Neuron (in vitro differentiated cells): ENCODE results near the gene TNNC1.

Experiments
- H2AFZ ChIP-seq: one replicate; pipeline ENCODE4 v1.6.1; 2013; ENCODE audit warnings: low read depth, mild to moderate bottlenecking, inconsistent platforms, low read length, moderate library complexity
- H3K27me3 ChIP-seq: one replicate; pipeline ENCODE4 v1.6.1; 2013; ENCODE audit warnings: low read length; ENCODE audit not compliant: insufficient read depth
- H3K36me3 ChIP-seq: one replicate; pipeline ENCODE4 v1.6.1; 2013; ENCODE audit warnings: low read length; ENCODE audit not compliant: insufficient read depth
- H3K4me1 ChIP-seq: one replicate; pipeline ENCODE4 v1.6.1; 2013; ENCODE audit warnings: low read length; ENCODE audit not compliant: insufficient read depth
- H3K4me3 ChIP-seq: 2 replicates; pipeline ENCODE4 v1.5.1; 2013; ENCODE audit warnings: mild to moderate bottlenecking, low read length, moderate library complexity
- H3K9me3 ChIP-seq: one replicate; pipeline ENCODE4 v1.6.1; 2013; ENCODE audit warnings: low read length

The TNNC1 gene

DNA sequence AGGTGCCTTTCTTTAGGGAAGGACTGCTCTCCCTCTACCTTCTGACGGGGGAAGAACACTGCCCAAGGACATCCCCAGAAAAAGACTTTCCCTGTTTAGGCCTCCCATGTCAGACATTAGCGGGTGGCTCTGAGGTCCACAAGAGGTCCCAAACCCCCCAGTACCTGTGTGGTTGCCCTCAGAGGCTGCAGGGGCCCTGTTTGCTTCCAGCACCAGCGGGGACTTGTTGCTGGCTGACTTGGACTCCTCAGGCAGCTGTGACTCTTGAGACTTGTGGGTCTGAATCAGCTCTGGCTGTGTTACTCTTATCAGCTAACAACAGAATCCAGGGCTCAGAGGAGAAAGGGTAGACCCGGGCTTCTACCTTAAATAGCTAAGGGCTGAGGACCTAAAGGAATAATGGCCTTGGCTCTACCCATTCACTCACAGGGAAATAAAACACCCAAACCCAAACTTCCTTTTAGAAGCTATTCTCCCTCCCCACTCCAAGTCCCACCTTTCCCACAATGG lies 48.2 kb downstream of the TNNC1 start:
- Histone ChIP-seq H3K9me3 (no peaks in the 10 kb centered on the region), H3K27me3 (no peaks in the 10 kb centered on the region), H2AFZ (no peak overlapping the region), H3K36me3 (peaks cover 78% of the 10 kb centered on the region), H3K4me1 (peaks cover 10% of the 10 kb centered on the region), H3K4me3 (no peak overlapping the region)

DNA sequence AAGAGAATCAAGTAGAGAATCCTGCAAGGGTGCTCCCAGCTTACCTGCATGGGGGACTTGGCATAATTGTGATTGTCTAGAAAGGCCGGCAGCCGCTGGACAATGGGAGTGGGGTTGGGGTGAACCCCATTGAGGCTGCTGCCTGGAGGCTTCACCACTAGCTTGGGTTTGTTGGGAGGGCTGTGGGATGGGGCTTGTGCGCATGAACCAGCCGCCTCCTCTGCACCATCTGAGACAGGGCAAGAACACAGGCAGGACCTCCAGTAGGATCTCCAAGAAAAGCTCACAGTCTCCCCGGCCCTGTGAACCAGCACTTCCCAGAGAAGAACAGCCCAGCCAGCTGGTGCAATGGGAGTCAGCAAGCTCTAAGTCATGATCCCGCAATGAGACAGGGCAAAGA lies 48.8 kb downstream of the TNNC1 start:
- H2AFZ ChIP-seq = no peak overlapping the region
- peaks cover 83% of the 10 kb centered on the region for H3K36me3 ChIP-seq
- no peaks in the 10 kb centered on the region for H3K9me3 ChIP-seq
- no peaks in the 10 kb centered on the region for H3K27me3 ChIP-seq
- H3K4me3 ChIP-seq = no peak overlapping the region
- peaks cover 10% of the 10 kb centered on the region for H3K4me1 ChIP-seq

DNA sequence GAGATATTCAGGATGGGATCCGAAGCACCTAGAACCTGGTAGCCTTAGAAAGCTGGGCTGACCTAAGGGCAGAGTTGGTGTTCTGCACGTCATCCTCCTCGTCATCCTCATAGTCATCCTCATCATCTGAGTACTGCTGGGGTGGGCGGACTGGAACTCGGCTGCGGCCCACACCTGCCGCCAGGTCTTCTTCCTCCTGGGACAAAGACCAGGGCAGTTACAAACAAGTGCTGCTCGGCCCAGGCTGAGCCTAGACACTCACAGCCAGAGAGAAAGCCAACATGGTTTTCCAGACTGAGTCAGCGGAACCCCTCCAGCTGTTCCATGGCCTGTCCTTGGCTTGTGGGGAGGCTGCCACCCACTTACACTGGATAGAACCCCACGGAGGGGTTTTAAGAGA lies 49.5 kb downstream of the TNNC1 start:
- no peaks in the 10 kb centered on the region for H3K9me3 ChIP-seq
- no peak overlapping the region for H3K4me3 ChIP-seq
- H3K27me3 ChIP-seq = no peaks in the 10 kb centered on the region
- H3K4me1 ChIP-seq = peaks cover 10% of the 10 kb centered on the region
- H2AFZ ChIP-seq = no peak overlapping the region
- peaks cover 83% of the 10 kb centered on the region for H3K36me3 ChIP-seq

DNA sequence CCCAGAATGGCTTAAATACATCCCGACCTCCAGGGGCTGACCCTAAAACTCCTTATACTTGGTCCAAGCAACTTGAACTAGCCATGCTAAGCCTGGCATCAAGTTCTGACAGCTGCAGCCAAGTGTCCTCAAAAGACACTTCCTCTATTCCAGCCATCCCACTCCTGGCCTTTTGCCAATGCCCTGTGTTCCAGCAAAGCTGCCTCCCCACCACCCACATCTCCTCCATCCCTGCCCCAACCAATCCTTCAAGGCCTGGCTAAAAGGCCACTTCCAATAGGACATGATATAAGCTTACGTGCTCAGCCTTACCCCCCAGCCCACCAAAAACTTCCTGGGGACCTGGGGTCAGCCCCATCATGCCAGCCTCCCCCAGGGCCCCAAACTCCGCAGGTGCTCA lies 49.9 kb downstream of the TNNC1 start:
- no peak overlapping the region for H2AFZ ChIP-seq
- no peak overlapping the region for H3K4me3 ChIP-seq
- peaks cover 83% of the 10 kb centered on the region for H3K36me3 ChIP-seq
- H3K9me3 ChIP-seq = no peaks in the 10 kb centered on the region
- H3K4me1 ChIP-seq = peaks cover 7% of the 10 kb centered on the region
- no peaks in the 10 kb centered on the region for H3K27me3 ChIP-seq

DNA sequence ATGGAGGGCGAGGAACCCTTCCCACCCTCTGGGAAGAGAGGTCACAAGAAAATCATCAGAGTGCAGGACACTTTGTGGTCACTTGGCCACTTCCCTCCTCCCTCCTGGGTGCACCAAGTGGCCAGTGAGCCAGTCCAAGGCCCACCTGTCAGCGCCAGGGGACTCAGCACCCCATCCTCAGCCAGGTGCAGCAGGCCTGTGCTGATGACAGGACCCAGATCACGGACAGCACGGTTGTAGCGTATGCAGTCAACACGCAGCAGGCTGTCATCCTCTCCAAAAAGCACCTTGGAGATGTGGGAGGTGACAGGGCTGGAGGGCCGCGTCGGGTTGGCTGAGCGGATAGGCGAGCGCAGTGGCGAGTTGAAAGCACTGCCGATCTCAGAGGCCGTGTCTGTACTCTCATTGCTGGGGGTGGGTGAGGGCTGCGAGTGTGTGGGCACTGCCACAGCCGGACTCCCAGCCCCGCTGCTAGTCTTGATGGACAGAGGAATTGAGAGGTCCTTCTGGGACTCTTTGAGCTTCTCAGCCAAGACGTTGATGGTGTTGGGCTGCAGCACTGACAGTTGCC lies 50.5 kb downstream of the TNNC1 start:
- Histone ChIP-seq H3K36me3 (peaks cover 78% of the 10 kb centered on the region), H2AFZ (no peak overlapping the region), H3K9me3 (no peaks in the 10 kb centered on the region)

DNA sequence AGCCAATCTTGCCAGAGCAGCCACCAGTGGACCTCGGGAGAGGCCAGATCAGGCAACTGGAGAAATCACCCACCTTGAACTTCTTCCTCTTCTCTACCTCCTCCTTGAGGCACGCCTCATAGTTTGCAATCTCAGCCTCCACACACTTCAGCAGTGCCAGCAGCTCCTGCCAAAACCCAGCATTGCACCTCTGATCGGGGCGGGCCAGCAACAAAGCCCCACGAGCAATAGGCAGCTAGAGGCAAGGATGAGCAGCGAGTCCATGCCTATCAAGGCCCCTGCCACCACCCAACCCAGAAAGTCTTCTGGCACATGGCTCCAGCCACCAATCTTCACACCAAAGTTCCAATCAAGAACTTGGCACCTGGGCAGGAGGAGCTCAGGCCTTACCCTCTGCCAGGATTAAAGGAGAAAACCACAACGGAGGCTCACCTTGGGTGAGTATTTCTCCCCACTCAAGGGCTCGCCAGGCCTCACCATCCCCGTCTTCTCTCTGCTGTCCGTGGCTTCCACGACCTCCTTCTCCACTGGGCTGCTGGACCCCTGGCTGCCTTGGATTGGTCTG lies 51.1 kb downstream of the TNNC1 start:
- no peaks in the 10 kb centered on the region for H3K4me1 ChIP-seq
- no peaks in the 10 kb centered on the region for H3K27me3 ChIP-seq
- H3K4me3 ChIP-seq = no peak overlapping the region
- no peak overlapping the region for H2AFZ ChIP-seq
- H3K36me3 ChIP-seq = peaks cover 72% of the 10 kb centered on the region
- no peaks in the 10 kb centered on the region for H3K9me3 ChIP-seq

More for the DNA sequence above, 50.5 kb downstream of the TNNC1 start:
- Histone ChIP-seq H3K4me3 (no peak overlapping the region), H3K27me3 (no peaks in the 10 kb centered on the region), H3K4me1 (peaks cover under 1% of the 10 kb centered on the region)

DNA sequence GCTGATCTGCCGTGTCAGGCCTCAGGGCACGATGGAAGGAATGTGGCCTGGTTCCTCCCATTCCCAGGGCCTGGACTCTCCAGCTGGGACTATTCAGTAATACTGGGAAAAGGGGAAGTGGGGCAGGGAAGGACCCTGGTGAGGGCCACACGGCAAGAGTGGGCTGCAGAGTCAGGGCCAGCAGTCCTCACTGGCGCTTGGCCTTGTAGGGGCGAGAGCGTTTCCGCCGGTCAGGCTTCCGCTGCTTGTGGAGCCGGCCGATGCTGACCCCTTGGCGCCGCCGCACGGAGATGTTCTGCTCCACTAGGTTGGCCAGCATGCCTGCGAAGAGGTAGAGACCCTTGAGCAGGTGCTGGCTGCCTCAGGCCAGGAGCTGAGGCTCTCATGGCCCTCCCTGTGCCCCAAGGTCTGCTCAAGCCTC lies 51.7 kb downstream of the TNNC1 start:
- peaks cover 66% of the 10 kb centered on the region for H3K36me3 ChIP-seq
- no peaks in the 10 kb centered on the region for H3K27me3 ChIP-seq
- H3K4me1 ChIP-seq = no peaks in the 10 kb centered on the region
- no peaks in the 10 kb centered on the region for H3K9me3 ChIP-seq
- H3K4me3 ChIP-seq = no peak overlapping the region
- no peak overlapping the region for H2AFZ ChIP-seq

DNA sequence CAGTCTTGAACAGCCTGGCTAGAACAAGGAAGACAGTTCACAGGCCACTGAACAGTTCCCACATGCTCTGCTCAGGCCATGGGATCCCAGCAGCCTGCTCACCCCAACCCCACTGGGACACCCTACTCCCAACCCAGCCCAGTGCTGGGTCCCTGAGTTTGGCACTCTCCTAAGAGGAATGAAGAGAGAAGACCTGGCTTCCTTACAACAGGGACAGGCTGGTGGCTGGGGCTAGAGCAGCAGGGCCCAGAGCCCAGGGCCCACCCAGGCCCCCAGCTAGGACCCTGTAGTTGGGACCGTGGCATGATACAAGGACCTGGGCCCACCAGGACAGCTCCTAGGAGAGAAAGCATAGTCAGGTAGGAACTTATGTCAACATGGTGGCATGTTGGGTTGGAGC lies 52.3 kb downstream of the TNNC1 start:
- H3K4me1 ChIP-seq = no peaks in the 10 kb centered on the region
- H3K9me3 ChIP-seq = no peaks in the 10 kb centered on the region
- peaks cover 60% of the 10 kb centered on the region for H3K36me3 ChIP-seq
- H3K27me3 ChIP-seq = no peaks in the 10 kb centered on the region
- H2AFZ ChIP-seq = no peak overlapping the region
- H3K4me3 ChIP-seq = no peak overlapping the region
